GM23338 (cell line): ENCODE measurements around the gene RNF26. TPM values are rescaled to one million over a fixed set of nuclear protein-coding genes. Genes with fewer than 3 reads are reported as not detected.
A peak's percentile ranks its signal among the peaks of the same experiment; 100 is the strongest.

Experiments used
- ATAC-seq: fragments of 200-7000 bp; cut with Tn5 transposase; 3 replicates; pipeline ENCODE4 v1.9.1; 2020
- DNase-seq: peaks from one replicate; pipeline ENCODE4 v3.0.0-alpha.2; 2015; ENCODE audit warnings: low spot score
- H2AFZ ChIP-seq: fragments of 200-600 bp; sonication (generic); 2 replicates; pipeline ENCODE4 v1.8.0; 2016; ENCODE audit warnings: antibody characterized with exemption, mild to moderate bottlenecking, moderate library complexity
- H3F3A ChIP-seq: fragments of 200-600 bp; sonication (generic); replicated peaks from 2 replicates; pipeline ENCODE4 v1.8.0; 2017; ENCODE audit warnings: antibody characterized with exemption, mixed run types, low read depth
- H3K27ac ChIP-seq: fragments of 200-600 bp; sonication (generic); 2 replicates; pipeline ENCODE4 v1.6.1; 2016; ENCODE audit warnings: low read depth
- H3K27me3 ChIP-seq: fragments of 200-600 bp; sonication (generic); 2 replicates; pipeline ENCODE4 v1.8.0; 2016; ENCODE audit warnings: mild to moderate bottlenecking, mixed run types, moderate library complexity; ENCODE audit not compliant: insufficient read depth
- H3K36me3 ChIP-seq: fragments of 200-600 bp; sonication (generic); 2 replicates; pipeline ENCODE4 v1.8.0; 2016; ENCODE audit warnings: mild to moderate bottlenecking; ENCODE audit not compliant: insufficient read depth
- H3K4me1 ChIP-seq: fragments of 200-600 bp; sonication (generic); 2 replicates; pipeline ENCODE4 v1.8.0; 2016; ENCODE audit warnings: mild to moderate bottlenecking, moderate library complexity; ENCODE audit not compliant: insufficient read depth
- H3K4me2 ChIP-seq: fragments of 200-600 bp; sonication (generic); 2 replicates; pipeline ENCODE4 v1.7.1; 2017; ENCODE audit warnings: mixed run types
- H3K4me3 ChIP-seq: fragments of 200-600 bp; sonication (generic); 2 replicates; pipeline ENCODE4 v1.6.1; 2016; ENCODE audit warnings: mixed run types
- H3K79me2 ChIP-seq: fragments of 200-600 bp; sonication (generic); replicated peaks from 2 replicates; pipeline ENCODE4 v1.8.0; 2017; ENCODE audit warnings: mild to moderate bottlenecking; ENCODE audit not compliant: insufficient read depth
- H3K9me2 ChIP-seq: fragments of 200-600 bp; sonication (generic); 2 replicates; pipeline ENCODE4 v1.8.0; 2017; ENCODE audit not compliant: insufficient read depth
- H4K20me1 ChIP-seq: fragments of 200-600 bp; sonication (generic); replicated peaks from 2 replicates; pipeline ENCODE4 v1.8.0; 2017; ENCODE audit warnings: mild to moderate bottlenecking; ENCODE audit not compliant: insufficient read depth
- H3K27ac Mint-ChIP-seq: 2 replicates; pipeline ENCODE4 v1.8.0; 2020; ENCODE audit warnings: inconsistent platforms, mild to moderate bottlenecking, moderate library complexity, mixed read lengths
- H3K27me3 Mint-ChIP-seq: 3 replicates; pipeline ENCODE4 v1.8.0; 2022; ENCODE audit warnings: low read depth, mild to moderate bottlenecking, moderate library complexity, mixed read lengths, inconsistent platforms; ENCODE audit not compliant: insufficient read depth, poor library complexity
- H3K36me3 Mint-ChIP-seq: 3 replicates; pipeline ENCODE4 v1.8.0; 2021; ENCODE audit warnings: low read depth, mild to moderate bottlenecking, inconsistent platforms, moderate library complexity, mixed read lengths
- H3K4me1 Mint-ChIP-seq: 3 replicates; pipeline ENCODE4 v1.8.0; 2020; ENCODE audit warnings: mild to moderate bottlenecking, inconsistent platforms, mixed read lengths
- H3K4me3 Mint-ChIP-seq: 3 replicates; pipeline ENCODE4 v1.8.0; 2021; ENCODE audit warnings: moderate library complexity, mild to moderate bottlenecking, inconsistent platforms, mixed read lengths
- H3K9me3 Mint-ChIP-seq: 3 replicates; pipeline ENCODE4 v1.8.0; 2020; ENCODE audit warnings: moderate library complexity, mild to moderate bottlenecking, inconsistent platforms, mixed read lengths
- CREB1 ChIP-seq: fragments of 250-450 bp; sonication (Bioruptor Pico); IDR thresholded peaks from 2 replicates; pipeline ENCODE4 v1.5.0; 2020; ENCODE audit warnings: low read depth, mild to moderate bottlenecking, moderate library complexity
- CTCF ChIP-seq, 2 experiments: fragments of 200-600 bp in 1 of 2; sonication (generic) in 1 of 2; conservative IDR thresholded peaks; 2 replicates each; pipeline versions ENCODE4 v1.5.1 to v1.6.1; 2016 to 2017; ENCODE audit warnings: antibody characterized with exemption in 2 of 2, low read depth in 2 of 2, mild to moderate bottlenecking in 2 of 2, moderate library complexity in 1 of 2
- ETS1 ChIP-seq: IDR thresholded peaks from 2 replicates; pipeline ENCODE4 v1.6.1; 2016; ENCODE audit warnings: antibody characterized with exemption
- EZH2 ChIP-seq: fragments of 200-600 bp; sonication (generic); IDR thresholded peaks from one replicate; pipeline ENCODE4 v1.8.0; 2017; ENCODE audit warnings: antibody characterized with exemption, mild to moderate bottlenecking, low read depth; ENCODE audit not compliant: unreplicated experiment
- EZH2phosphoT487 ChIP-seq: fragments of 200-600 bp; sonication (generic); IDR thresholded peaks from one replicate; pipeline ENCODE4 v1.8.1; 2018; ENCODE audit warnings: antibody characterized with exemption; ENCODE audit not compliant: unreplicated experiment
- NANOG ChIP-seq: IDR thresholded peaks from 2 replicates; pipeline ENCODE4 v1.6.1; 2016; ENCODE audit warnings: antibody characterized with exemption, borderline replicate concordance
- REST ChIP-seq: IDR thresholded peaks from one replicate; pipeline ENCODE4 v1.6.1; 2018; ENCODE audit warnings: antibody characterized with exemption; ENCODE audit not compliant: unreplicated experiment
- STAT1 ChIP-seq: IDR thresholded peaks from one replicate; pipeline ENCODE4 v1.6.1; 2016; ENCODE audit warnings: antibody characterized with exemption; ENCODE audit not compliant: unreplicated experiment
- ZNF114 ChIP-seq: fragments of 250-450 bp; sonication (Bioruptor Pico); IDR thresholded peaks from 2 replicates; pipeline ENCODE4 v1.5.0; 2020; ENCODE audit warnings: mild to moderate bottlenecking, moderate library complexity
- ZNF331 ChIP-seq: fragments of 250-450 bp; sonication (Bioruptor Pico); IDR thresholded peaks from 2 replicates; pipeline ENCODE4 v1.5.0; 2020; ENCODE audit warnings: low read depth, mild to moderate bottlenecking, moderate library complexity
- ZNF462 ChIP-seq: fragments of 250-450 bp; sonication (Bioruptor Pico); IDR thresholded peaks from 2 replicates; pipeline ENCODE4 v1.5.0; 2020; ENCODE audit warnings: mild to moderate bottlenecking, moderate library complexity
- polyA plus RNA-seq: library from polyadenylated mRNA; unstranded; fragments of >200 nt; fragmentation: Nextera tagmentation; extraction: Ambion mirVana; gene quantifications from 2 replicates; pipeline ENCODE4 v1.2.1, GENCODE V29; 2016
- total RNA-seq: library from RNA; depleted of rRNA; stranded (reverse); fragments of >200 nt; shearing (Covaris generic); gene quantifications from 2 replicates; pipeline ENCODE4 v1.2.3, GENCODE V29; 2014

Gene RNF26
- total and polyA plus RNA-seq, 2 experiments from 2014 or later = 31.8 to 58.3 TPM

- Mint-ChIP-seq H3K27me3 (peaks cover 14% of the 10 kb centered on the region), H3K9me3 (no peaks in the 10 kb centered on the region; the same call in 2 of the 3 replicates), H3K4me3 (0 out of 3 replicates have a peak overlapping the region, but pooled peaks have one; percentile 19), H3K4me1 (peaks cover 25% of the 10 kb centered on the region), H3K27ac (no peak overlapping the region), H3K36me3 (peaks cover 19% of the 10 kb centered on the region)
- Histone ChIP-seq H3K79me2 (no peaks in the 10 kb centered on the region), H3K36me3 (no peaks in the 10 kb centered on the region), H3F3A (0 out of 2 replicates have a peak, but pooled peaks cover 3% of the 10 kb centered on the region), H3K27ac (no peak overlapping the region), H2AFZ (no peak overlapping the region), H4K20me1 (no peaks in the 10 kb centered on the region; the same call in 1 of the 2 replicates), H3K4me2 (peak overlapping the region; percentile 100), H3K4me1 (peaks cover 14% of the 10 kb centered on the region; the same call in 1 of the 2 replicates), H3K4me3 (no peak overlapping the region), H3K27me3 (peaks cover 25% of the 10 kb centered on the region), H3K9me2 (no peaks in the 10 kb centered on the region)
- DNase-seq = no peak
- no peak for ATAC-seq
- TF ChIP-seq ZNF462 (CRISPR knock-in tag) (no peak), ZNF114 (CRISPR knock-in tag) (no peak), ZNF331 (CRISPR knock-in tag) (no peak), ETS1 (no peak), EZH2 (no peak), STAT1 (no peak), CREB1 (no peak), CTCF (conservative IDR thresholded peaks at IDR 0.05; ENCODE audit: low read depth in 2 of 2) (no peak), NANOG (no peak), EZH2phosphoT487 (no peak), REST (no peak)
Measured at GRCh38 chr11:119355091-119355843, 20.9 kb downstream of the RNF26 start.
